ENCODE measurements around the gene MYPN.

- TF ChIP-seq POLR2A (IDR thresholded peaks at IDR 0.05; ENCODE audit: low read length) (no peak), GATA1 (IDR thresholded peaks at IDR 0.05; ENCODE audit: low read depth, low read length) (no peak)
Observed at GRCh38 chr10:68221196-68221595, 111.9 kb downstream of the MYPN start.

All from erythroblast (primary cell).